ENCODE results near the gene RDH16.

RDH16 gene

GRCh38 chr12:56994231-56994746 is 36.9 kb upstream of the RDH16 start:
- no peak for DNase-seq (ENCODE audit: low spot score)
- no peak for TF ChIP-seq CTCF (IDR thresholded peaks at IDR 0.05; ENCODE audit: extremely low read depth, missing control alignments)

GRCh38 chr12:56993346-56993745 is 35.9 kb upstream of the RDH16 start:
- no peak for DNase-seq (ENCODE audit: low spot score)
- no peak for TF ChIP-seq CTCF (IDR thresholded peaks at IDR 0.05; ENCODE audit: extremely low read depth, missing control alignments)

GRCh38 chr12:56991319-56992246 is 34.2 kb upstream of the RDH16 start:
- TF ChIP-seq CTCF (IDR thresholded peaks at IDR 0.05; ENCODE audit: extremely low read depth, missing control alignments): no peak
- no peak for DNase-seq (ENCODE audit: low spot score)

DNA sequence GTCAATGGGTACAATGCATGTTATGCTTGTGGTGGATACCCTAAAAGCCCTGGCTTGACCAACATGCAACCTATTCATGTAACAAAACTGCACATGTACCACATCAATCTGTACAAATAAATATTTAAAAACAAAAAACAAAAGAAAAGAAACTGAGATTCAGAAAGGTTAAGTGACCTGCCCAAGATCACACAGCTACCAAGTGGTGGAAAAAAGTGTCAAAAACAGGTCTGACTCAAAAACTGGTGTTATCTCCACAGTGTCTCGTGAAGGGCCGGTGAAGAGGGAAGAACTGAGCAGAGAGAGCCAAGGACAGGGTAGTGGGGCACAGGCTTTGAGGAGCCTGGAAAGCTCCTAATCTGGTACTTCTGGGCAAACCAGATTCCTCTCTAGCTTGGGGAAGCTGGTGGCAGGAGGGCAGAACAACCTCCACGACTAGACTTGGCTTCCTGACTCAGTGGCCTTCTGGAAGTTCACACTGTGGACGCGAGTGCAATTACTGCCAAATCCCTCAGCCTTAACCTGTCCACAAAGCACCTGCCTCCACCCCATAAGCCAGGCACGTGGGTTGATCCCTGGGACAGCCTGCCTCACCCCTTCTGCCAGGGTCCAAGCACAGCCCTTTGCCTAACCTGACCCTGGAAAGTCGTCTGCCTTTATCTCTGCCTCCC is 33.4 kb upstream of the RDH16 start:
- no peak for DNase-seq (ENCODE audit: low spot score)
- TF ChIP-seq CTCF (IDR thresholded peaks at IDR 0.05; ENCODE audit: extremely low read depth, missing control alignments): no peak

DNA sequence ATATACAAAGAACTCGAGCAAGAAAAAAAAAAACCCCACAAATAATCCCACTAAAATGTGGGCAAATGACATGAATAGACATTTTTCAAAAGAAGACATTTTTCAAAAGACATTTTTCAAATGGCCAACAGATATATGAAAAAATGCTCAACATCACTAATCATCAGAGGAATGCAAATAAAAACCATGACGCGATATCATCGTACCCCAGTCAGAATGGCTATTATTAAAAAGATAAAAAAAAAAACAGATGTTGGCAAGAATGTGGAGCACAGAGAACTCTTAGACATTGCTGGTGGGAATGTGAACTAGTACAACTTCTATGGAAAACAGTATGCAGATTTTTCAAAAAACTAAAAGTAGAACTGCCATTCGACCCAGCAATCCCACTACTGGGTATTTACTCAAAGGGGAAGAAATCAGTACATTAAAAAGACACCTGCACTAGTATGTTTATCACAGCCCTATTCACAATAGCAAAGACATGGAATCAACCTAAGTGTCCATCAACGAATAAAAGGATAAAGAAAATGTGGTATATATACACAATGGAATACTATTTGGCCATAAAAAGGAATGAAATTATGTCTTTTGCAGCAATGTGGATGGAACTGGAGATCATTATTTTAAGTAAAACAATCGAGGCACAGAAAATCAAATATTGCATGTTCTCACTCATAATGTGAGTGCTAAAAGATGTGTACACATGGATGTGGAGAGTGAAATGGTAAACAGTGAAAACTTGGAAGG is 32.6 kb upstream of the RDH16 start:
- TF ChIP-seq CTCF (IDR thresholded peaks at IDR 0.05; ENCODE audit: extremely low read depth, missing control alignments): no peak
- no peak for DNase-seq (ENCODE audit: low spot score)

DNA sequence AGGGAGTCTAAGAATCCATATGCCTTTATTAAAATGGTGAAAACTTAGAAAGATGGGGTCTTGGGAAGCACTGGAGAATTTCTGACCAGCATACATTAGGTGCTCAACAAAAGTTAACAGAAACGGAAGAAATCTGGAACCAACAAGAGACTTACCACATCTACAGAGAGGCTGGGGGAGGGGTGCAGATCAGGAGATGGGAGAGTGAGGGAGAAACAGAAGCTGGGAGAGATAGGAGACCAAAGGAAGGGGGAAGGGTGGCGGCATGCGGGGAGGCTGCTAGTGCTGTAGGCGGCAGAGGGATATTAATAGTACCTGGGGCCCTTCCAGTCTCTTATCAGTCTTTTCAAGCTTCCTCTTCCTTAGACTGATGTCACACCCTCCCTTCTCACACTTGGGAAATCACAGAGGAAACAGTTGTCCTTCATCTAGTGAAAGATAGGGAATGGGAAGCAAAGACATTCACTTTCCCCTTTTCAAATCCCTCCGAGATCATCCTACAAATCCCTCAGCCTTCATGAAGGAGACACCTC is 30.9 kb upstream of the RDH16 start:
- TF ChIP-seq CTCF (IDR thresholded peaks at IDR 0.05; ENCODE audit: extremely low read depth, missing control alignments): no peak
- DNase-seq (ENCODE audit: low spot score): no peak

Measured in GM20000 (cell line).